Endothelial cell of umbilical vein (primary cell): ENCODE measurements around the gene PPAN. TPM values are rescaled to one million over a fixed set of nuclear protein-coding genes. Genes with fewer than 3 reads are reported as not detected.

ENCODE experiments used
- BruUV-seq: library from RNA; stranded (reverse); fragments of 400-500 nt; replicated peaks from 2 replicates; lab custom pipeline; 2021; lab: Mats Ljungman, UMichigan
- CTCF ChIA-PET: fragments of 300-600, 350-600 bp; sonication (Branson Sonifier 250); formaldehyde crosslinking; loops from one replicate; lab custom pipeline; 2021; ENCODE audit warnings: antibody characterized with exemption, inconsistent platforms; lab: Charles Lee
- POLR2A ChIA-PET: fragments of 300-600, 350-600 bp; sonication (Branson Sonifier 250); formaldehyde crosslinking; loops from one replicate; lab custom pipeline; 2021; ENCODE audit warnings: antibody characterized with exemption, inconsistent platforms; lab: Charles Lee
- DNase-seq: peaks from one replicate; pipeline ENCODE4 v3.0.0-alpha.2; 2011; ENCODE audit warnings: low read depth, low spot score
- FAIRE-seq: peaks from 2 replicates; lab custom pipeline; 2011; peaks lifted over from hg19 to GRCh38; lab: Jason Lieb, UNC
- H2AFZ ChIP-seq: 2 replicates; pipeline ENCODE4 v1.6.0; 2012; ENCODE audit warnings: low read depth, low read length, control low read depth, inconsistent platforms
- H3K27ac ChIP-seq: 2 replicates; pipeline ENCODE4 v1.5.1; 2011; ENCODE audit warnings: low read depth, mild to moderate bottlenecking, control low read depth, low read length, moderate library complexity; ENCODE audit not compliant: insufficient read depth
- H3K27me3 ChIP-seq, 2 experiments: 2 replicates each; pipeline versions ENCODE4 v1.6.0 to v1.6.1; 2011; ENCODE audit warnings: low read length in 2 of 2, mixed read lengths in 1 of 2; ENCODE audit not compliant: control insufficient read depth in 2 of 2, insufficient read depth in 2 of 2
- H3K36me3 ChIP-seq, 2 experiments: 2 replicates in 1 of 2; 3 replicates in 1 of 2; pipeline ENCODE4 v1.5.1; 2011; ENCODE audit warnings: low read length in 2 of 2, mild to moderate bottlenecking in 1 of 2, moderate library complexity in 1 of 2; ENCODE audit not compliant: control insufficient read depth in 2 of 2, insufficient read depth in 2 of 2; ENCODE audit errors: extremely low read depth in 1 of 2
- H3K4me1 ChIP-seq: 3 replicates; pipeline ENCODE4 v1.5.1; 2011; ENCODE audit warnings: mild to moderate bottlenecking, low read length; ENCODE audit not compliant: control insufficient read depth, insufficient read depth; ENCODE audit errors: extremely low read depth
- H3K4me2 ChIP-seq: 2 replicates; pipeline ENCODE4 v1.6.1; 2011; ENCODE audit warnings: low read length, control low read depth, mixed read lengths; ENCODE audit not compliant: insufficient read depth
- H3K4me3 ChIP-seq, 3 experiments: fragments of 200-600 bp in 1 of 3; sonication (generic), shearing (Covaris generic) in 1 of 3; replicated peaks in 1 of 3; 2 replicates each; pipeline ENCODE4 v1.5.1; 2011 to 2016; ENCODE audit warnings: control low read depth in 3 of 3, low read length in 3 of 3, mild to moderate bottlenecking in 2 of 3, inconsistent platforms in 1 of 3, low read depth in 1 of 3, moderate library complexity in 1 of 3; ENCODE audit not compliant: insufficient read depth in 1 of 3
- H3K79me2 ChIP-seq: 2 replicates; pipeline ENCODE4 v1.6.0; 2012; ENCODE audit warnings: low read length, inconsistent platforms; ENCODE audit not compliant: control insufficient read depth, insufficient read depth
- H3K9ac ChIP-seq: replicated peaks from 2 replicates; pipeline ENCODE3; 2011; ENCODE audit warnings: low read length, control low read depth; ENCODE audit not compliant: insufficient read depth; ENCODE audit errors: extremely low read depth
- H3K9me1 ChIP-seq: replicated peaks from 3 replicates; pipeline ENCODE4 v1.6.0; 2011; ENCODE audit warnings: mild to moderate bottlenecking, low read length; ENCODE audit not compliant: control insufficient read depth, insufficient read depth; ENCODE audit errors: extremely low read depth
- H3K9me3 ChIP-seq: replicated peaks from 2 replicates; pipeline ENCODE4 v1.5.1; 2012; ENCODE audit warnings: low read length, inconsistent platforms; ENCODE audit not compliant: control insufficient read depth, insufficient read depth
- H4K20me1 ChIP-seq: replicated peaks from 2 replicates; pipeline ENCODE3; 2011; ENCODE audit warnings: mild to moderate bottlenecking, low read length; ENCODE audit not compliant: control insufficient read depth, insufficient read depth; ENCODE audit errors: extremely low read depth
- CTCF ChIP-seq, 2 donors: IDR thresholded peaks; 1 replicate in 1 of 2; 2 replicates in 1 of 2; pipeline ENCODE4 v1.5.1; 2011; ENCODE audit warnings: low read length in 2 of 2, mild to moderate bottlenecking in 2 of 2, moderate library complexity in 2 of 2, control low read depth in 1 of 2, inconsistent platforms in 1 of 2, low read depth in 1 of 2; ENCODE audit not compliant: insufficient read depth in 1 of 2; ENCODE audit errors: extremely low read depth in 1 of 2
- EZH2 ChIP-seq: IDR thresholded peaks from 2 replicates; pipeline ENCODE4 v1.6.1; 2012; ENCODE audit warnings: borderline replicate concordance, low read depth, mild to moderate bottlenecking, moderate library complexity, low read length, inconsistent platforms; ENCODE audit not compliant: severe bottlenecking
- FOS ChIP-seq: IDR thresholded peaks from 2 replicates; pipeline ENCODE4 v1.6.1; 2011; ENCODE audit warnings: mild to moderate bottlenecking, low read length, moderate library complexity, borderline replicate concordance; ENCODE audit not compliant: insufficient read depth
- GATA2 ChIP-seq: IDR thresholded peaks from 2 replicates; pipeline ENCODE4 v1.7.0; 2011; ENCODE audit warnings: low read depth, mild to moderate bottlenecking, moderate library complexity, mixed read lengths, low read length; ENCODE audit not compliant: insufficient read length, insufficient read depth
- JUN ChIP-seq: IDR thresholded peaks from 2 replicates; pipeline ENCODE4 v1.6.1; 2011; ENCODE audit warnings: borderline replicate concordance, low read depth; ENCODE audit not compliant: insufficient read length, insufficient read depth
- MAX ChIP-seq: IDR thresholded peaks from 2 replicates; pipeline ENCODE4 v1.6.1; 2011; ENCODE audit not compliant: insufficient read depth, insufficient read length
- MYC ChIP-seq: IDR thresholded peaks from one replicate; pipeline ENCODE4 v1.6.1; 2011; ENCODE audit warnings: mild to moderate bottlenecking, low read depth, low read length
- POLR2A ChIP-seq: IDR thresholded peaks from 2 replicates; pipeline ENCODE4 v1.6.1; 2012; ENCODE audit warnings: low read depth, mild to moderate bottlenecking, control low read depth, low read length
- POLR2AphosphoS5 ChIP-seq: IDR thresholded peaks from 2 replicates; pipeline ENCODE4 v1.6.1; 2012; ENCODE audit warnings: low read depth, mild to moderate bottlenecking, control low read depth, low read length, moderate library complexity; ENCODE audit not compliant: insufficient read depth
- dilution Hi-C: fragments of 300-500 bp; cut with MboI; formaldehyde crosslinking; loops from one replicate; pipeline ENCODE4 v1.15.0; 2019; ENCODE audit warnings: low sequenced_read_pairs; ENCODE audit not compliant: extremely low pct_ligation_motif_present
- intact Hi-C: fragments of 100-400 bp; cut with micrococcal nuclease; formaldehyde crosslinking; loops from one replicate; pipeline ENCODE4 v1.10.0; 2022
- polyA plus RNA-seq, 4 experiments: library from polyadenylated mRNA; depleted of rRNA in 3 of 4; stranded (reverse) in 3 of 4; unstranded in 1 of 4; fragments of >200 nt; gene quantifications; 2 replicates each; pipeline versions ENCODE4 v1.2.1 to v1.2.3, GENCODE V29; 2011 to 2012; ENCODE audit warnings: missing spikeins in 1 of 4
- total RNA-seq: library from RNA; stranded (reverse); gene quantifications from 2 replicates; pipeline ENCODE4 v1.2.3, GENCODE V29; 2021

PPAN gene
- total and polyA plus RNA-seq, 2 donors (not counting 3 experiments of a cell fraction or from before 2014, with no cell fraction given): 27.6 to 51.6 TPM

- no peaks in the 10 kb centered on the region for H4K20me1 ChIP-seq
- POLR2A ChIA-PET: no interaction called here
- peaks cover 6 to 34% of the 10 kb centered on the region in 2 experiments for H3K36me3 ChIP-seq
These were observed 26.7 kb downstream of the PPAN start for GRCh38 chr19:10132905-10133304.

More at GRCh38 chr19:10132905-10133304, 26.7 kb downstream of the PPAN start:
- no peak for DNase-seq
- BruUV-seq: no TSS peak
- Histone ChIP-seq H3K9ac (no peak overlapping the region), H3K4me3 (no peak overlapping the region), H3K4me1 (no peaks in the 10 kb centered on the region), H3K27ac (no peak overlapping the region), H3K9me3 (no peaks in the 10 kb centered on the region), H3K4me2 (no peak overlapping the region), H3K9me1 (no peaks in the 10 kb centered on the region), H3K79me2 (no peaks in the 10 kb centered on the region), H3K27me3 (no peaks in the 10 kb centered on the region), H2AFZ (no peak overlapping the region)
- CTCF ChIA-PET: interaction anchor here (1.5 kb wide), 1 partner anchor 12 kb away, joined by 5 read pairs; no protein-coding TSS in a partner anchor
- dilution Hi-C loops (no loop called here), intact Hi-C loops (no loop called here)
- TF ChIP-seq MAX (no peak), GATA2 (no peak), FOS (no peak), MYC (no peak), JUN (no peak), POLR2A (no peak), CTCF (IDR thresholded peaks at IDR 0.05; ENCODE audit: extremely low read depth in 1 of 2, insufficient read depth in 1 of 2, low read depth in 1 of 2, low read length in 2 of 2) (no peak), POLR2AphosphoS5 (no peak), EZH2 (no peak)
- no peak for FAIRE-seq
